Measurements from ENCODE around the gene RNF227. TPM values are rescaled to one million over a fixed set of nuclear protein-coding genes. Genes with fewer than 3 reads are reported as not detected.
"Not testable (repeated sequence)": the region's sequence is repeated elsewhere in the genome, so short reads cannot be mapped to it uniquely, and the experiment has no call there.

Gene RNF227
- total RNA-seq, 1 experiment from 2014 or later: 2.1 TPM

DNA sequence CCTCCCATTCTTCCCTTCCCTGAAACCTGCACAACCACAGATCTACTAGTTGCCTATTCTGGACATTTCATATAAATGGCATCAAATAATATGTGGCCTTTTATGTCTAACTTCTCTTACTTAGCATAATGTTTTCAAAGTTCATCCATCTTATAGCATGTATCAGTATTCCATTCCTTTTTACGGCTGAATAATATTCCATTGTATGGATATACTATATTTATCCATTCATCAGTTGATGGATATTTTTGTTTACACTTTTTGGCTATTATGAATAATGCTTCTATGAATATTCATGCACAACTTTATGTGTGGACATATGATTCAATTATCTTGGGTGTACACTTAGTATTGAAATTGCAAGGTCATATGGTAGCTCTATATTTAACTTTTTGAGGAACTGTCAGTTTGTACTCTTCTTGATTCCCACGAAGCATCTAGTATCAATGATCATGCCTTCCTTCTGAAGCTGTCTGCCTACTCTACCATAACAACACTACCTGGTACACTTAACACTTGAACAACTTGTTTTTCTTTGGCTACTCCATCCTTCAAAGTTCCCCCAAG is 40.2 kb downstream of the RNF227 start:
- peaks cover 3% of the 10 kb centered on the region; the same call in 1 of the 2 replicates for H3K79me2 ChIP-seq (ENCODE audit: low read length)
- no peak overlapping the region for H3K9ac ChIP-seq (ENCODE audit: low read length)
- no peaks in the 10 kb centered on the region for H4K20me1 ChIP-seq (ENCODE audit: insufficient read depth, low read depth, low read length)
- no peak overlapping the region for H2AFZ ChIP-seq (ENCODE audit: low read length)
- H3K4me2 ChIP-seq (ENCODE audit: low read depth, low read length, poor library complexity, severe bottlenecking): peak overlapping the region; percentile 9
- no peaks in the 10 kb centered on the region for H3K27me3 ChIP-seq (ENCODE audit: low read length)
- H3K9me2 ChIP-seq (replicated peaks; ENCODE audit: insufficient read depth, low read length): no peaks in the 10 kb centered on the region
- no peaks in the 10 kb centered on the region for H3K9me3 ChIP-seq (ENCODE audit: low read length)
- no peak overlapping the region for H3K4me3 ChIP-seq (ENCODE audit: low read length)
- H3K36me3 ChIP-seq (ENCODE audit: insufficient read depth, low read length): peaks cover 11% of the 10 kb centered on the region; the same call in 1 of the 2 replicates
- H3K4me1 ChIP-seq (ENCODE audit: low read length): peaks cover 32% of the 10 kb centered on the region
- no peak for DNase-seq
- H3K27ac ChIP-seq (ENCODE audit: low read length): peak overlapping the region; percentile 42

DNA sequence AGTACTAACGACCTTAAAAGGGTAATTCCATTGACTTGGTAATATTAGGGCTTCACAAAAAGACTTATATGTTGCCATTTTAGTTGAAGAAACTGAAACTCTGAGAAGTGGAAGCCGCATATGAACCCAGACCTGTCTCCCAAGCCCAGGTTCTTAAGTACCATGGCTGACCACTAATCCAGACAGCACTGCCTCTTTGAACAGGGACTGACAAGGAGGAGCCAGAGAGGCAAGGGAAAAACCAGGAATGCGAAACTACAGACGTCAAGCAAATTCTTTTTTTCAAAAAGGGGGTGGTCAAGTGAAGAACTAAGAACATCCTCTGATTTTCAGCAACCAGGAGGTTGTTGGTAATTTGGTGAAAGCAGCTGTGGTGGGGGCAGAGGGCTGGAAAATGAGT is 43.0 kb downstream of the RNF227 start:
- Histone ChIP-seq H3K4me3 (ENCODE audit: low read length) (no peak overlapping the region), H3K4me1 (ENCODE audit: low read length) (peaks cover 15% of the 10 kb centered on the region), H3K36me3 (ENCODE audit: insufficient read depth, low read length) (peaks cover 8% of the 10 kb centered on the region; the same call in 1 of the 2 replicates), H3K9me2 (replicated peaks; ENCODE audit: insufficient read depth, low read length) (no peaks in the 10 kb centered on the region), H3K4me2 (ENCODE audit: low read depth, low read length, poor library complexity, severe bottlenecking) (no peak overlapping the region), H3K9me3 (ENCODE audit: low read length) (no peaks in the 10 kb centered on the region), H3K27me3 (ENCODE audit: low read length) (no peaks in the 10 kb centered on the region), H4K20me1 (ENCODE audit: insufficient read depth, low read depth, low read length) (no peaks in the 10 kb centered on the region), H2AFZ (ENCODE audit: low read length) (no peak overlapping the region), H3K79me2 (ENCODE audit: low read length) (peaks cover 3% of the 10 kb centered on the region; the same call in 1 of the 2 replicates), H3K9ac (ENCODE audit: low read length) (no peak overlapping the region), H3K27ac (ENCODE audit: low read length) (no peak overlapping the region)
- DNase-seq: no peak

DNA sequence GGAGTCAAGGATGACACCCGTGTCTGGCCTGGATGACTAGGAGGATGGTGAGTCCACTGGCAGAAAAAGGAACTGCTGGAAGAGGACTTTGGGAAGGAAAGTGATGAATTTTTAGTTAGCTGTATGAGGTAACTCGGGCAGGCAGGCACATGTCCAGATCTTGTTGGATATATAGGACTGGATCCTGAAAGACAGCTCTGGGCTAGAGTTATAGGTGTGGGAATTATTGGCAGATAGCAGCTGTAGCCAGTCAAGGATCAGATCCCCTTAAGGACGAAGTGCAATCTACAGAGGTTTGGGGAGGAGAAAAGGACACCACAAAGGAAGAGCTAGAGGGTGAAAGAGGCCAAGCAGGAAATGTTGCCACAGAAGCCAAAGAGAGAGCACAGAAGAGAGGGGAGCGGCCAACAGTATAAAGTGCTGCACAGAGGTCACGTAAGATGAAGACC is 48.2 kb downstream of the RNF227 start:
- Histone ChIP-seq H3K4me3 (ENCODE audit: low read length) (no peak overlapping the region), H3K36me3 (ENCODE audit: insufficient read depth, low read length) (peaks cover 5% of the 10 kb centered on the region), H4K20me1 (ENCODE audit: insufficient read depth, low read depth, low read length) (no peaks in the 10 kb centered on the region), H3K27me3 (ENCODE audit: low read length) (no peaks in the 10 kb centered on the region), H3K27ac (ENCODE audit: low read length) (no peak overlapping the region), H3K4me1 (ENCODE audit: low read length) (peaks cover 11% of the 10 kb centered on the region), H3K9ac (ENCODE audit: low read length) (no peak overlapping the region), H3K4me2 (ENCODE audit: low read depth, low read length, poor library complexity, severe bottlenecking) (no peak overlapping the region), H2AFZ (ENCODE audit: low read length) (no peak overlapping the region), H3K9me3 (ENCODE audit: low read length) (no peaks in the 10 kb centered on the region), H3K79me2 (ENCODE audit: low read length) (no peaks in the 10 kb centered on the region), H3K9me2 (replicated peaks; ENCODE audit: insufficient read depth, low read length) (no peaks in the 10 kb centered on the region)
- DNase-seq: no peak

DNA sequence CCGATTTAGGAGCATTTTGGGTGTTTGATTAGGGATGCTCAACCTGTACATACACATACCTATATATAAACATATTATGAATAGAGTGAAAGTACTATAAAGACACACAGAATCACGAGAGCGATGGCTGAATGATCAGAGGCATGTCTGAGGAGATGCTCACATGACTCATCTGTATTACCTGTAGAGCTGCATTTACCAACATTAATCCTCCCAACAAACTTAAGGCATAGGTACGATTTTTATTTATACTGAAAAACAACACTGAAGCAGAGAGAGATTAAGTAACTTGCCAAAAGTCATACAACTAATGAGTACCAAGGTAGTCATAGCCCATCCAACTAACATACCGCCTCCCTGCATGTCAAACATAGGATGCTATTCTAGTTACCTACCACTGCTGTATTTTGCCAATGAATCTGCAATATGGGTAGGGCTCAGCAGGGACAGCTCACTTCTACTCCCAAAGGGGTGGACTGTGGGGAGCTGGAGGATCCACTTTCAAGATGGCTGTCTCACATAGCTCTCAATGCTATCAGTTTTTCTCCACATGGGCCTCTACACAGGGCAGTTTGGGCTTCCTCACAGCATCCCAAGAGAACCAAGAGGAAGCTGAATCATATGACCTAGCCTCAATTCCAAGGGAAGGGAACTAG is 51.0 kb downstream of the RNF227 start:
- no peaks in the 10 kb centered on the region; the same call in 1 of the 2 replicates for H3K79me2 ChIP-seq (ENCODE audit: low read length)
- no peak overlapping the region for H3K4me3 ChIP-seq (ENCODE audit: low read length)
- no peaks in the 10 kb centered on the region for H3K27me3 ChIP-seq (ENCODE audit: low read length)
- no peaks in the 10 kb centered on the region for H3K9me2 ChIP-seq (replicated peaks; ENCODE audit: insufficient read depth, low read length)
- H3K9me3 ChIP-seq (ENCODE audit: low read length): no peaks in the 10 kb centered on the region
- peaks cover 5% of the 10 kb centered on the region for H3K36me3 ChIP-seq (ENCODE audit: insufficient read depth, low read length)
- no peak overlapping the region for H2AFZ ChIP-seq (ENCODE audit: low read length)
- no peak overlapping the region for H3K9ac ChIP-seq (ENCODE audit: low read length)
- H3K4me1 ChIP-seq (ENCODE audit: low read length): peaks cover 14% of the 10 kb centered on the region
- no peaks in the 10 kb centered on the region for H4K20me1 ChIP-seq (ENCODE audit: insufficient read depth, low read depth, low read length)
- no peak overlapping the region for H3K27ac ChIP-seq (ENCODE audit: low read length)
- no peak for DNase-seq
- no peak overlapping the region for H3K4me2 ChIP-seq (ENCODE audit: low read depth, low read length, poor library complexity, severe bottlenecking)

DNA sequence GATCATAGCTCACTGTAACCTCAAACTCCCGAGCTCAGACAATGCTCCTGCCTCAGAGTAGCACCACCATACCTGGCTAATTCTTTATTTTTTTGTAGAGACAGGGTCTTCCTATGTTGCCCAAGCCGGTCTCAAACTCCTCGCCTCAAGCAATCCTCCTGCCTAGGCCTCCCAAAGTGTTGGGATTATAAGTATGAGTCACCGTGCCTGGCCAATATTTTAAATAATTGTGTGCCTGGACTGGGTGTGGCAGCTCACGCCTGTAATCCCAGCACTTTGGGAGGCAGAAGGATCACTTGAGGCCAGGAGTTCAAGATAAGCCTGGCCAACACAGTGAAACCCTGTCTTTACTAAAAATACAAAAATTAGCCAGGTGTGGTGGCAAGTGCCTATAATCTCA is 51.7 kb downstream of the RNF227 start:
- not testable (repeated sequence) for H3K27me3 ChIP-seq (ENCODE audit: low read length); DNase-seq; H3K36me3 ChIP-seq (ENCODE audit: insufficient read depth, low read length); H2AFZ ChIP-seq (ENCODE audit: low read length); H3K79me2 ChIP-seq (ENCODE audit: low read length); H3K4me2 ChIP-seq (ENCODE audit: low read depth, low read length, poor library complexity, severe bottlenecking); H3K9ac ChIP-seq (ENCODE audit: low read length); H3K9me2 ChIP-seq (replicated peaks; ENCODE audit: insufficient read depth, low read length); H3K27ac ChIP-seq (ENCODE audit: low read length); H3K4me3 ChIP-seq (ENCODE audit: low read length); H4K20me1 ChIP-seq (ENCODE audit: insufficient read depth, low read depth, low read length); H3K9me3 ChIP-seq (ENCODE audit: low read length)
- H3K4me1 ChIP-seq (ENCODE audit: low read length): peaks cover 17% of the 10 kb centered on the region

Small RNA genes lying within 50 kb of the gene (small RNA-seq; reads per million reads assigned to genes)
- gene SCARNA21: 1.2 reads per million, percentile 35 among the genes with 10 or more reads in this experiment

Other genes with a start within 250 kb of the RNF227 start
- gene TP53, start 228.8 kb downstream of the RNF227 start, total RNA-seq (2014; rRNA removed; shearing (Covaris generic); ENCODE audit: low replicate concordance): 11.0 and 14.0 TPM in 2 replicates
- 10.4 and 19.0 TPM in 2 replicates for gene WRAP53, start 227.8 kb downstream of the RNF227 start, total RNA-seq (2014; rRNA removed; shearing (Covaris generic); ENCODE audit: low replicate concordance)
- not detected in 2 replicates for gene EFNB3, start 211.1 kb downstream of the RNF227 start, total RNA-seq (2014; rRNA removed; shearing (Covaris generic); ENCODE audit: low replicate concordance)
- gene DNAH2, start 198.5 kb downstream of the RNF227 start, total RNA-seq (2014; rRNA removed; shearing (Covaris generic); ENCODE audit: low replicate concordance): not detected in 2 replicates
- 11.9 and 34.6 TPM in 2 replicates for gene KDM6B, start 82.1 kb downstream of the RNF227 start, total RNA-seq (2014; rRNA removed; shearing (Covaris generic); ENCODE audit: low replicate concordance)
- gene TMEM88, start 61.2 kb downstream of the RNF227 start, total RNA-seq (2014; rRNA removed; shearing (Covaris generic); ENCODE audit: low replicate concordance): 0.69 and 1.4 TPM in 2 replicates
- gene NAA38, start 58.7 kb downstream of the RNF227 start, total RNA-seq (2014; rRNA removed; shearing (Covaris generic); ENCODE audit: low replicate concordance): 313 and 321 TPM in 2 replicates
- gene CYB5D1, start 58.3 kb downstream of the RNF227 start, total RNA-seq (2014; rRNA removed; shearing (Covaris generic); ENCODE audit: low replicate concordance): 8.5 and 10.9 TPM in 2 replicates
- 191 and 346 TPM in 2 replicates for gene CHD3, start 27.5 kb downstream of the RNF227 start, total RNA-seq (2014; rRNA removed; shearing (Covaris generic); ENCODE audit: low replicate concordance)
- 5.6 and 10.0 TPM in 2 replicates for gene KCNAB3, start 13.6 kb upstream of the RNF227 start, total RNA-seq (2014; rRNA removed; shearing (Covaris generic); ENCODE audit: low replicate concordance)
- 54.4 and 60.8 TPM in 2 replicates for gene TRAPPC1, start 15.7 kb upstream of the RNF227 start, total RNA-seq (2014; rRNA removed; shearing (Covaris generic); ENCODE audit: low replicate concordance)
- gene CNTROB, start 15.9 kb upstream of the RNF227 start, total RNA-seq (2014; rRNA removed; shearing (Covaris generic); ENCODE audit: low replicate concordance): 14.6 and 28.5 TPM in 2 replicates
- gene GUCY2D, start 86.3 kb upstream of the RNF227 start, total RNA-seq (2014; rRNA removed; shearing (Covaris generic); ENCODE audit: low replicate concordance): not detected in 2 replicates
- not detected in 2 replicates for gene ALOX15B, start 122.8 kb upstream of the RNF227 start, total RNA-seq (2014; rRNA removed; shearing (Covaris generic); ENCODE audit: low replicate concordance)
- 0.22 and 1.5 TPM in 2 replicates for gene ALOX12B, start 171.4 kb upstream of the RNF227 start, total RNA-seq (2014; rRNA removed; shearing (Covaris generic); ENCODE audit: low replicate concordance)
- gene ALOXE3, start 202.2 kb upstream of the RNF227 start, total RNA-seq (2014; rRNA removed; shearing (Covaris generic); ENCODE audit: low replicate concordance): 0.18 TPM in 1 of 2 replicates, not detected in the other
- gene HES7, start 207.8 kb upstream of the RNF227 start, total RNA-seq (2014; rRNA removed; shearing (Covaris generic); ENCODE audit: low replicate concordance): 0.37 and 2.1 TPM in 2 replicates
- gene PER1, start 236.1 kb upstream of the RNF227 start, total RNA-seq (2014; rRNA removed; shearing (Covaris generic); ENCODE audit: low replicate concordance): 12.7 and 24.0 TPM in 2 replicates
- gene VAMP2, start 246.7 kb upstream of the RNF227 start, total RNA-seq (2014; rRNA removed; shearing (Covaris generic); ENCODE audit: low replicate concordance): 24.5 and 47.7 TPM in 2 replicates